GM06990 (cell line): ENCODE data around the gene FOXN3.

Source experiments
- DNase-seq: peaks from one replicate; pipeline ENCODE4 v3.0.0-alpha.2; 2011; ENCODE audit not compliant: insufficient read length; ENCODE audit errors: extremely low read depth
- H3K27me3 ChIP-seq: replicated peaks from 2 replicates; pipeline ENCODE4 v1.6.0; 2011; ENCODE audit warnings: low read length; ENCODE audit not compliant: control insufficient read depth, insufficient read depth
- H3K36me3 ChIP-seq: 2 replicates; pipeline ENCODE4 v1.5.1; 2011; ENCODE audit warnings: low read length; ENCODE audit not compliant: control insufficient read depth, insufficient read depth
- H3K4me3 ChIP-seq: replicated peaks from 2 replicates; pipeline ENCODE4 v1.5.1; 2011; ENCODE audit warnings: low read depth, mild to moderate bottlenecking, control low read depth, low read length
- CTCF ChIP-seq: IDR thresholded peaks from 2 replicates; pipeline ENCODE4 v1.5.1; 2011; ENCODE audit warnings: low read length, control low read depth, mild to moderate bottlenecking, inconsistent platforms; ENCODE audit not compliant: insufficient read depth, poor library complexity, severe bottlenecking

The FOXN3 gene

DNA sequence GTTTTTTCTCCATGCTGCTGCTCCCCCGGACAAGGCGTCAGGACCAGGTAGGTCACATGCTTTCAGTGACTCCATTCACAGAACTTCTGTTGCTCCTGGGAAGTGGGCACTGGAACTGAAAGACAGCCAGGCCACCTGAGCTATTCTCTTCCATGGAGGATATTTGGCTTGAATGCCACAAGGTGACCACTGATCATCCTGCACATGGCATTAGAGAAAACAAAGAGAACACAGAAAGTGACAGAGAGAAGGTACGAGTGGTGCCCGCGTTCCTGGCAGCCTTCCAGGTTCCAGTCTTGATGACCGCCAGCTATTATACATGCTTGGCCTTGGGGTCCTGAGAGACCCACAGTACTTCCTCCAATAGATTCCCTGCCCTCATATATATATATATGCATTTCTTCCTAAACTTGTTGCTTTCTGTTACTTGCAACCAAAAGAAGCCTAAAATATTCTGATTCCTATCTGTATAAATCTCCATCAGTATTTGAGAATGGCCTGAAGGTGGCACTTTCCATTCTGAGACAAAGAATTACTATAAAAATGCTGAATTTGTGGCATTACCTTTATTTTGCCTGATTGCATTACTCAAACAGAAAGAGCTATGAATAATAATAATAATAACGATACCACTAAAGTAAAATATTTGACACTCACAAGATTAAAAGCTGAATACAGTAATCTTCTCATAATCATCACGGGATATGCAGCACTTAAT, 174.9 kb downstream of the FOXN3 start:
- H3K4me3 ChIP-seq = no peak overlapping the region
- DNase-seq = no peak
- H3K36me3 ChIP-seq = no peaks in the 10 kb centered on the region
- TF ChIP-seq CTCF = no peak
- H3K27me3 ChIP-seq = no peaks in the 10 kb centered on the region

GRCh38 chr14:89241257-89241656, 175.8 kb downstream of the FOXN3 start:
- no peak for TF ChIP-seq CTCF
- no peak overlapping the region for H3K4me3 ChIP-seq
- no peak for DNase-seq
- H3K27me3 ChIP-seq = no peaks in the 10 kb centered on the region
- no peaks in the 10 kb centered on the region for H3K36me3 ChIP-seq

GRCh38 chr14:89240414-89240813, 176.6 kb downstream of the FOXN3 start:
- Histone ChIP-seq H3K4me3 (no peak overlapping the region), H3K36me3 (no peaks in the 10 kb centered on the region), H3K27me3 (no peaks in the 10 kb centered on the region)
- TF ChIP-seq CTCF = no peak
- DNase-seq = no peak

- H3K4me3 ChIP-seq = no peak overlapping the region
- no peak for TF ChIP-seq CTCF
- no peak for DNase-seq
- no peaks in the 10 kb centered on the region for H3K36me3 ChIP-seq
- no peaks in the 10 kb centered on the region for H3K27me3 ChIP-seq
These were observed 178.0 kb downstream of the FOXN3 start for GRCh38 chr14:89239023-89239422.

DNA sequence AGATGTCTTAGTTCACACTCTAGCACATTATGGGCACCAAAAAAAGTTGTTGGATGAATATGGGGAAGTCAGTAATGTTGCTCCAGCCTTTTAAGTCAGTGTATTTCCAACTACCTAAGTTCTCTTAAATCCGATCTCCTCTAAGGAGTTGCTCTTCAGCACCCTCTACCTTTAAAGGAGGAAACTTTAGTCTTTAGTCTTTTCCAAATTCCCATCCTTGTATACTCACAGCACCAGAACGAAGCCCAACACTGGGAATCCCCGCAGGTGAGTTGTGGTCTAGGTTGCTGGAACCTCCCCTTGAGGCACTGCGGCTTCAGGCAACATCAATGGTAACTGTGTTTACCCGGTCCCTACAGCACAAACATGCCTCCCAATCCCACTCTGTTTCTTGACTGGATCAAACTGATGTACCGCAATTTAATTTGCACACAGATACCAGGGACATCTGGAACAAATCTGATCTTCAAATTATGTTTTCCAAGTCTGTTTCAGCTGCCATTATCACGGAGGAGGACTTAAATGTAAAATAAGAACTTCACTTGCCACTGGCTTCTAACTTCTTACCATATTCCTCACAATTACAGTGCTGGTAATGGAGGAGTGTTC, 179.0 kb downstream of the FOXN3 start:
- H3K4me3 ChIP-seq = no peak overlapping the region
- DNase-seq = no peak
- no peaks in the 10 kb centered on the region for H3K27me3 ChIP-seq
- H3K36me3 ChIP-seq = no peaks in the 10 kb centered on the region
- no peak for TF ChIP-seq CTCF
